Ishikawa (cell line): ENCODE data around the gene THSD7A.

Experiments
- EP300 ChIP-seq: IDR thresholded peaks from 2 replicates; pipeline ENCODE4 v1.6.1; 2012; ENCODE audit warnings: borderline replicate concordance
- YY1 ChIP-seq: IDR thresholded peaks from 2 replicates; pipeline ENCODE4 v1.6.1; 2012; ENCODE audit warnings: low read depth

DNA sequence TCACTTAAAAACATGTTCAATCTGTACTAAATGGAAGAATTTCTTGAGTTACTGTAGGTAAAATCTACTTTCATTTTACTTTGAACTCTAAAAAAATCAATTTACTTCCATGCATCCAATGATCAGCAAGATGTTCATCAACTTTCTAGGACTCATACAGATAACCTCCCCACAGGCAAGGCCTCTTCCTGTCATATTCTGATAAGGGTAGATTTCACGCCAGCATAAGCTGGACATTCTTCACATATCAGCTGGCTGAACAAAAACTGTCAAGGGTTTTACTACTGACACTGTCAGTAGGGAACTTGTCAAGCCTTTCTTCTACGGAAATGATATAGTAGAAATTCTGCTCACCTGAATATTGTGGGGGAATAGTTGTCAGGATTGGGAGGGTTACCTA is 244.9 kb downstream of the THSD7A start:
- no peak for TF ChIP-seq YY1
- no peak for TF ChIP-seq EP300
